Ishikawa (cell line): ENCODE measurements around the gene MYH7.

Experiments used
- CEBPB ChIP-seq: IDR thresholded peaks from 2 replicates; pipeline ENCODE4 v1.6.1; 2012
- CREB1 ChIP-seq: IDR thresholded peaks from 2 replicates; pipeline ENCODE4 v1.6.1; 2012; ENCODE audit warnings: low read depth
- EGR1 ChIP-seq: IDR thresholded peaks from 2 replicates; pipeline ENCODE4 v1.6.1; 2012
- EP300 ChIP-seq: IDR thresholded peaks from 2 replicates; pipeline ENCODE4 v1.6.1; 2012; ENCODE audit warnings: borderline replicate concordance
- FOXM1 ChIP-seq: IDR thresholded peaks from 2 replicates; pipeline ENCODE4 v1.6.1; 2012; ENCODE audit warnings: low read depth, borderline replicate concordance
- NFIC ChIP-seq: IDR thresholded peaks from 2 replicates; pipeline ENCODE4 v1.6.1; 2012
- RAD21 ChIP-seq: IDR thresholded peaks from 2 replicates; pipeline ENCODE4 v1.6.1; 2012; ENCODE audit warnings: low read depth
- TAF1 ChIP-seq: IDR thresholded peaks from 2 replicates; pipeline ENCODE4 v1.6.1; 2012; ENCODE audit warnings: low read depth, mild to moderate bottlenecking
- TCF12 ChIP-seq: IDR thresholded peaks from 2 replicates; pipeline ENCODE4 v1.6.1; 2012; ENCODE audit warnings: low read depth
- TEAD4 ChIP-seq: IDR thresholded peaks from 2 replicates; pipeline ENCODE4 v1.6.1; 2012
- YY1 ChIP-seq: IDR thresholded peaks from 2 replicates; pipeline ENCODE4 v1.6.1; 2012; ENCODE audit warnings: low read depth
- ZBTB7A ChIP-seq: IDR thresholded peaks from 2 replicates; pipeline ENCODE4 v1.6.1; 2012; ENCODE audit warnings: low read depth
- TF ChIP-seq, protein P1 (sequence below): IDR thresholded peaks from 2 replicates; pipeline ENCODE4 v1.6.1; 2012
- TF ChIP-seq, protein P2 (sequence below): IDR thresholded peaks from 2 replicates; pipeline ENCODE4 v1.6.1; 2012; ENCODE audit warnings: low read depth, mild to moderate bottlenecking
- TF ChIP-seq, protein P3 (sequence below): IDR thresholded peaks from 2 replicates; pipeline ENCODE4 v1.6.1; 2012

The MYH7 gene

DNA sequence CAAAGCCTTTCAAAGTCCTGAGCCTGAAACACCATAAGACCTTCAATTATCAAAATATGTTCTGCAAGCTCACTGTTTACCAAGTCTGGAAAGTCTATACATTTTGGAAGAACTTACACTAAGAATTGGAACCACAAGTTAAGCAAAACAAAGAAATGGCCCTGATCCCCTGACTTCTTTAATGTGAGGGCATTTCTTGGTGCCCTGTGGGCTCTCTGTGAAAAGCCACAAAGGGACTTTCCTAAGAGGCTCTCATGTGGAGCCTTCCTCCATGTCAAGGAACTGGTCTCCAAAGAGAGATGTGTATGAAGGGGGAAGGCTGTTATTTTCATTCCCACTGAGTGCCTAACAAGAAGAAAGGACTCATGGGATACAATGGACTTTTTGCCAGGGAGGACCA, 13.9 kb downstream of the MYH7 start:
- TF ChIP-seq TEAD4: no peak
- TF ChIP-seq EGR1: no peak

DNA sequence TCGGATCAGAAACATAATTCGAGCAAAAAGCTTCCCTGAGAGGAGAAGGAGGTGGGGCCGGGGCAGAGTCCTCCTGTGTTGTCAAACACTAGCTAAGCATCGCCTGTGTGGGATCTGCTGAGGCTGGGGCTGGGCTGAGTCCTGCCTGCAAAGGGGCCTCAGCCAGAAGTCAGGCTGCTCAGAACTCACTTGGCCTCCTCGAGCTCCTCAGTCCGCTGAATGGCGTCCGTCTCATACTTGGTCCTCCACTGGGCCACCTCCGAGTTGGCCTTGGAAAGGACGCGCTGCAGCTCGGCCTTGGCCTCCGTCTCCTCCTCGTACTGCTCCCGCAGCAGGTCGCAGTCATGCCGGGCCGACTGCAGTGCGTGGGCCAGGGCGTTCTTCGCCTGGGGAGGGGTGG, 17.4 kb downstream of the MYH7 start:
- TF ChIP-seq ZBTB7A (no peak), EP300 (no peak), CREB1 (no peak)
- TF ChIP-seq, protein P1, sequence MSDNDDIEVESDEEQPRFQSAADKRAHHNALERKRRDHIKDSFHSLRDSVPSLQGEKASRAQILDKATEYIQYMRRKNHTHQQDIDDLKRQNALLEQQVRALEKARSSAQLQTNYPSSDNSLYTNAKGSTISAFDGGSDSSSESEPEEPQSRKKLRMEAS: no peak
- TF ChIP-seq, protein P2, sequence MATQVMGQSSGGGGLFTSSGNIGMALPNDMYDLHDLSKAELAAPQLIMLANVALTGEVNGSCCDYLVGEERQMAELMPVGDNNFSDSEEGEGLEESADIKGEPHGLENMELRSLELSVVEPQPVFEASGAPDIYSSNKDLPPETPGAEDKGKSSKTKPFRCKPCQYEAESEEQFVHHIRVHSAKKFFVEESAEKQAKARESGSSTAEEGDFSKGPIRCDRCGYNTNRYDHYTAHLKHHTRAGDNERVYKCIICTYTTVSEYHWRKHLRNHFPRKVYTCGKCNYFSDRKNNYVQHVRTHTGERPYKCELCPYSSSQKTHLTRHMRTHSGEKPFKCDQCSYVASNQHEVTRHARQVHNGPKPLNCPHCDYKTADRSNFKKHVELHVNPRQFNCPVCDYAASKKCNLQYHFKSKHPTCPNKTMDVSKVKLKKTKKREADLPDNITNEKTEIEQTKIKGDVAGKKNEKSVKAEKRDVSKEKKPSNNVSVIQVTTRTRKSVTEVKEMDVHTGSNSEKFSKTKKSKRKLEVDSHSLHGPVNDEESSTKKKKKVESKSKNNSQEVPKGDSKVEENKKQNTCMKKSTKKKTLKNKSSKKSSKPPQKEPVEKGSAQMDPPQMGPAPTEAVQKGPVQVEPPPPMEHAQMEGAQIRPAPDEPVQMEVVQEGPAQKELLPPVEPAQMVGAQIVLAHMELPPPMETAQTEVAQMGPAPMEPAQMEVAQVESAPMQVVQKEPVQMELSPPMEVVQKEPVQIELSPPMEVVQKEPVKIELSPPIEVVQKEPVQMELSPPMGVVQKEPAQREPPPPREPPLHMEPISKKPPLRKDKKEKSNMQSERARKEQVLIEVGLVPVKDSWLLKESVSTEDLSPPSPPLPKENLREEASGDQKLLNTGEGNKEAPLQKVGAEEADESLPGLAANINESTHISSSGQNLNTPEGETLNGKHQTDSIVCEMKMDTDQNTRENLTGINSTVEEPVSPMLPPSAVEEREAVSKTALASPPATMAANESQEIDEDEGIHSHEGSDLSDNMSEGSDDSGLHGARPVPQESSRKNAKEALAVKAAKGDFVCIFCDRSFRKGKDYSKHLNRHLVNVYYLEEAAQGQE: no peak

DNA sequence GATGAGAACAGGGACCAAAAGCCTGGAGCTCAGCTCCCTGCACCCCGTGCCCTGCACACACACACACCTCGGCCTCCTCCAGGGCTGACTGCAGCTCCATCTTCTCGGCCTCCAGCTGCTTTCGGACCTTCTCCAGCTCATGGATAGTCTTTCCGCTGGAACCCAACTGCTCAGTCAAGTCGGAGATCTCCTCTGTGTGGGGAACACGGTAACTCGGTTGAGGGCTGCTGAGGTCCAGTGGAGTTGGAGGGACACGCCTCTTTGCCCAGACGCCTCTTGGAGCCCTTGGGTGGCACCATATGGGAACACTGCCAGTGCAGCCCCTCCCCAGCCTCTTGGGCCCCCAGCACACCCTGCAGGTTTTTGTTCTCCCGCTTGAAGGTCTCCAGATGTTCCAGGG, 18.7 kb downstream of the MYH7 start:
- no peak for TF ChIP-seq TCF12
- no peak for TF ChIP-seq TAF1
- no peak for TF ChIP-seq CEBPB
- no peak for TF ChIP-seq NFIC
- TF ChIP-seq, protein P3, sequence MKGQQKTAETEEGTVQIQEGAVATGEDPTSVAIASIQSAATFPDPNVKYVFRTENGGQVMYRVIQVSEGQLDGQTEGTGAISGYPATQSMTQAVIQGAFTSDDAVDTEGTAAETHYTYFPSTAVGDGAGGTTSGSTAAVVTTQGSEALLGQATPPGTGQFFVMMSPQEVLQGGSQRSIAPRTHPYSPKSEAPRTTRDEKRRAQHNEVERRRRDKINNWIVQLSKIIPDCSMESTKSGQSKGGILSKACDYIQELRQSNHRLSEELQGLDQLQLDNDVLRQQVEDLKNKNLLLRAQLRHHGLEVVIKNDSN: no peak

DNA sequence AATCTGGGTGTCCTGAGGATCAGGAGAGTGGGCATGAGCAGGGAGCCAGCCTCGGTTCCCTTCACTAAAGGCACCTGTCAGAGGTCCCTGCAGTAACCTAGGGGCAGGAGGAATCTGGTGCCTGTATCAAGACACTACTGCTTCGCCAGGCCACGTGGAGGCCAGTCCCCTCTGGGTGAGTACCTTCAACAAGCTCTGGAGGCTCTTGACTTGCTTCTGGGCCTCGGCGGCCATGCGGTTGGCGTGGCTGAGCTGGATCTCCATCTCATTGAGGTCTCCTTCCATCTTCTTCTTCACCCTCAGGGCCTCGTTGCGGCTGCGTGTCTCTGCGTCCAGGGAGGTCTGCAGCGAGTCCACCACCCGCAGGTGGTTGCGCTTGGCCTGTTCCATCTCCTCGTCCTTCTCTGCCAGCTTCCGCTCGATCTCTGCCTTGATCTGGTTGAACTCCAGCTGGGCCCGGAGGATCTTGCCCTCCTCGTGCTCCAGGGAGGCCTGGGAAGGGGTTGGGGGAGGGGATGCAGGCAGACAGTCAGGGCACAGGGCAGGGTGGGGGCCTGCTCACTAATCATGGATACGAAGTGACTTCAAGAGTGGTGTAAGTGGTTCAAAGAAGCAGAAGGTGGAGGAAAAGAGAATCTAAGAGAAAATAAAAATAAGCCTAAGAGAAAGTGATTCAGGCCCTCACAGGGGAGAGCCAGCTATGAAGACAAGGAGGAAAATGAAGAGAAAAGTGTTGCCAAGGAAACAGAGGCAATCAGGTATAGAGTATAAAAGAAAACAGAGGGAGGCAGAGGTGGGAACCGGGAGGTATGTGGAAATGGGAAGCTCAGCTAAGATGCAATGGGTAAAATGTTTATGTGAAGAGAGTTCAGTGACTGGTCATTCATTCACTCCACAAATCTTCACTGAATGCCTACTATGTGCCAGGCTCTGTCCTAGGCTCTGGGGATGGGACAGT, 19.4 kb downstream of the MYH7 start:
- no peak for TF ChIP-seq TCF12
- TF ChIP-seq EGR1: no peak
- no peak for TF ChIP-seq ZBTB7A
- TF ChIP-seq RAD21: no peak
- no peak for TF ChIP-seq YY1
- TF ChIP-seq EP300: no peak
- TF ChIP-seq, protein P2: no peak
- TF ChIP-seq, protein P3: no peak
- TF ChIP-seq TEAD4: no peak
- no peak for TF ChIP-seq CREB1
- TF ChIP-seq TAF1: no peak
- no peak for TF ChIP-seq CEBPB

DNA sequence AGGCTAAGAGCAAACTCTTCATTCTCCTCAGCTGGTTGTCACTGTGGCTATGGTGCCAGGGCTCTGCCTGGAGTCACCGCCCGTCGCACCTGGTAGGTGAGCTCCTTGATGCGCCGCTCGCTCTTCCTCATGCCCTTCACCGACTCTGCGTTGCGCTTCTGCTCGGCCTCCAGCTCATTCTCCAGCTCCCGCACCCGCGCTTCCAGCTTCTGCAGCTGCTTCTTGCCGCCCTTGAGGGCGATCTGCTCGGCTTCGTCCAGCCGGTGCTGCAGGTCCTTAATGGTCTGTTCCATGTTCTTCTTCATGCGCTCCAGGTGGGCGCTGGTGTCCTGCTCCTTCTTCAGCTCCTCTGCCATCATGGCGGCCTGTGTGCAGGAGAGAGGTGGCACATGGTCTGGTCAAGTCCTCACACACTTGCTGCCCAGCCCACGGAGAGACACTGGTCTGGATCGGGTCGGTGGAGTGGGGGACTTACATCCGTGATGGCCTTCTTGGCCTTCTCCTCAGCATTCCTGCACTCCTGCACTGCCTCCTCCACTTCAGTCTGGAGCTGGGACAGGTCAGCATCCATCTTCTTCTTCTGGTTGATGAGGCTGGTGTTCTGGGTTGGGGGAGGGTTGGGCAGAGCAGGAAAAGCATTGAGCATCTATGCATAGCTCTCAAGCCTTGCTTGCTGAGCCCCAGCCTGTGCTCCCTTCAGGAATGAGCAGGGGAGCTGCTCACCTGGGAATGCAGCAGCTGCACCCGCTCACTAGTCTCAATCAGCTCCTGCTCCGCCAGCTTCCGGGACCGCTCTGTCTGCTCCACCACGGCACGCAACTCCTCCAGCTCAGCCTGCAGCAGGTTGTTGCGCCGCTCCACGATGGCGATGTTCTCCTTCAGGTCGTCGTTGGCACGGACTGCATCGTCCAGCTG, 20.3 kb downstream of the MYH7 start:
- no peak for TF ChIP-seq TAF1
- TF ChIP-seq ZBTB7A: no peak
- TF ChIP-seq EGR1: no peak
- TF ChIP-seq RAD21: no peak
- TF ChIP-seq CREB1: no peak
- TF ChIP-seq TCF12: no peak
- TF ChIP-seq NFIC: no peak
- no peak for TF ChIP-seq EP300
- TF ChIP-seq, protein P3: no peak
- TF ChIP-seq, protein P1: no peak
- TF ChIP-seq FOXM1: no peak
- TF ChIP-seq, protein P2: no peak
- no peak for TF ChIP-seq TEAD4
- no peak for TF ChIP-seq YY1
- no peak for TF ChIP-seq CEBPB
